Measurements from ENCODE around the gene IL1RN.

The IL1RN gene

DNA sequence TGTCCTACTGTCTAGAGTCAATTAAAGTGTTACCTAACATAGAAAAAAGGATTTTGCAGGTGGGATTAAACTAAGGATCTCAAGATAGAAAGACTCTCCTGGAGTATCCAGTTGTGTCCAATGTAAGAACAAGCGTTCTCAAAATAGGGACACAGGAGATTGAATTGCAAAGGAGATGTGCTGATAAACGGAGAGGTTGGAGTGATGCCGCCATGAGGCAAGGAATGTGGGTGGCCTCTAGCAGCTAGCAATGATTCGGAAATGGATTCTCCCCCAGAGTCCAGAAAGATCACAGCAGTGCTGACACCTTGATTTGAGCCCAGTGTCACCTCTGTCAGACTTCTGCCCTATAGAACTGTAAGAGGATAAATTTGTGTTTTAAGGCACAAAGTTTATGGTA is 24.1 kb upstream of the IL1RN start:
- POLR2A ChIA-PET: no interaction called here
- DNase-seq (ENCODE audit: extremely low spot score): no peak
- no peak for TF ChIP-seq CTCF (IDR thresholded peaks at IDR 0.05; ENCODE audit: control extremely low read depth, extremely low read depth, low read depth, missing control alignments)
- CTCF ChIA-PET: interaction anchor here (2.4 kb wide), 1 partner anchor 13 kb away, joined by 6 read pairs; no protein-coding TSS in a partner anchor

- DNase-seq (ENCODE audit: extremely low spot score): no peak
- POLR2A ChIA-PET: no interaction called here
- no peak for TF ChIP-seq CTCF (IDR thresholded peaks at IDR 0.05; ENCODE audit: control extremely low read depth, extremely low read depth, low read depth, missing control alignments)
- CTCF ChIA-PET: interaction anchor here (1.3 to 2.4 kb wide), 3 partner anchors 9 to 32 kb away, joined by 4 to 6 read pairs (median 5); no protein-coding TSS in a partner anchor
These were observed 23.3 kb upstream of the IL1RN start for GRCh38 chr2:113104054-113104611.

GRCh38 chr2:113105047-113105785 is 22.2 kb upstream of the IL1RN start:
- TF ChIP-seq CTCF (IDR thresholded peaks at IDR 0.05; ENCODE audit: control extremely low read depth, extremely low read depth, low read depth, missing control alignments): no peak
- CTCF ChIA-PET: interaction anchor here (1.0 to 1.6 kb wide), 4 partner anchors 8 to 31 kb away, joined by 3 to 5 read pairs (median 4); no protein-coding TSS in a partner anchor
- POLR2A ChIA-PET: no interaction called here
- no peak for DNase-seq (ENCODE audit: extremely low spot score)

GRCh38 chr2:113111121-113111520 is 16.3 kb upstream of the IL1RN start:
- POLR2A ChIA-PET: no interaction called here

GRCh38 chr2:113111823-113112287 is 15.5 kb upstream of the IL1RN start:
- ChIA-PET POLR2A (no interaction called here), CTCF (interaction anchor here (0.6 to 6.7 kb wide), 3 partner anchors 25 to 32 kb away, joined by 3 to 50 read pairs (median 3); no protein-coding TSS in a partner anchor)
- TF ChIP-seq CTCF (IDR thresholded peaks at IDR 0.05; ENCODE audit: control extremely low read depth, extremely low read depth, low read depth, missing control alignments): no peak
- no peak for DNase-seq (ENCODE audit: extremely low spot score)

More at GRCh38 chr2:113111121-113111520, 16.3 kb upstream of the IL1RN start:
- no peak for DNase-seq (ENCODE audit: extremely low spot score)
- TF ChIP-seq CTCF (IDR thresholded peaks at IDR 0.05; ENCODE audit: control extremely low read depth, extremely low read depth, low read depth, missing control alignments): no peak
- CTCF ChIA-PET: interaction anchor here (1.0 to 6.7 kb wide), 3 partner anchors 10 to 31 kb away, joined by 4 to 50 read pairs (median 4); no protein-coding TSS in a partner anchor

GRCh38 chr2:113112441-113112840 is 15.0 kb upstream of the IL1RN start:
- POLR2A ChIA-PET: no interaction called here

More at GRCh38 chr2:113112441-113112840, 15.0 kb upstream of the IL1RN start:
- no peak for DNase-seq (ENCODE audit: extremely low spot score)
- CTCF ChIA-PET: interaction anchor here (1.3 to 6.7 kb wide), 3 partner anchors 8 to 153 kb away, joined by 3 to 50 read pairs (median 5); no protein-coding TSS in a partner anchor
- TF ChIP-seq CTCF (IDR thresholded peaks at IDR 0.05; ENCODE audit: control extremely low read depth, extremely low read depth, low read depth, missing control alignments): no peak
